Esophagus muscularis mucosa (tissue), 4 donors: Measurements from ENCODE around the gene PCF11. TPM values are rescaled to one million over a fixed set of nuclear protein-coding genes. Genes with fewer than 3 reads are reported as not detected.

Experiments used
- DNase-seq: peaks from one replicate; pipeline ENCODE4 v3.0.0-alpha.2; 2017; ENCODE audit errors: extremely low spot score
- H3K27ac ChIP-seq, 4 donors: fragments of 200-600 bp; sonication (generic); replicated peaks in 1 of 4; 1 replicate in 3 of 4; 2 replicates in 1 of 4; pipeline ENCODE4 v1.5.1; 2016 to 2019; ENCODE audit warnings: mild to moderate bottlenecking in 1 of 4
- H3K27me3 ChIP-seq, 4 donors: fragments of 200-600 bp; sonication (generic); one replicate each; pipeline versions ENCODE4 v1.5.1 to v1.6.0; 2016 to 2019
- H3K36me3 ChIP-seq, 4 donors: fragments of 200-600 bp; sonication (generic); one replicate each; pipeline ENCODE4 v1.5.1; 2016 to 2019
- H3K4me1 ChIP-seq, 4 donors: fragments of 200-600 bp; sonication (generic); one replicate each; pipeline ENCODE4 v1.5.1; 2016 to 2019
- H3K4me3 ChIP-seq, 4 donors: fragments of 200-600 bp; sonication (generic); 1 replicate in 2 of 4; 2 replicates in 2 of 4; pipeline ENCODE4 v1.5.1; 2016 to 2019; ENCODE audit warnings: mild to moderate bottlenecking in 4 of 4, moderate library complexity in 1 of 4
- H3K9me3 ChIP-seq, 4 donors: fragments of 200-600 bp; sonication (generic); 1 replicate in 3 of 4; 2 replicates in 1 of 4; pipeline ENCODE4 v1.5.1; 2016 to 2019
- CTCF ChIP-seq, 3 experiments: fragments of 200-600 bp in 2 of 3; fragments of 450-650 bp in 1 of 3; sonication (generic) in 2 of 3; IDR thresholded peaks; one replicate each; pipeline ENCODE4 v1.5.1; 2017 to 2019; ENCODE audit warnings: antibody characterized with exemption in 3 of 3, mild to moderate bottlenecking in 2 of 3, moderate library complexity in 1 of 3
- EP300 ChIP-seq: sonication (generic); formaldehyde crosslinking; IDR thresholded peaks from one replicate; pipeline ENCODE4 v1.6.1; 2017; ENCODE audit warnings: antibody characterized with exemption
- POLR2A ChIP-seq: fragments of 450-650 bp; IDR thresholded peaks from one replicate; pipeline ENCODE4 v1.6.1; 2017; ENCODE audit warnings: antibody characterized with exemption, moderate library complexity, mild to moderate bottlenecking, low read depth
- POLR2AphosphoS5 ChIP-seq, 2 donors: sonication (generic); formaldehyde crosslinking; IDR thresholded peaks; one replicate each; pipeline ENCODE4 v1.6.1; 2017; ENCODE audit warnings: antibody characterized with exemption in 2 of 2
- WGBS: methylation state at CpG from one replicate; pipeline ENCODE4 v1.1.5; 2018; 5-methylcytosine and 5-hydroxymethylcytosine counted together
- intact Hi-C: fragments of 100-400 bp; cut with DNase I; formaldehyde crosslinking; loops from one replicate; pipeline ENCODE4 v1.15.1; 2023
- total RNA-seq, 4 donors: library from RNA; depleted of rRNA; stranded (reverse); fragments of >200 nt; gene quantifications; one replicate each; pipeline versions ENCODE4 v1.1.0 to v1.2.1, GENCODE V29; 2016

Gene PCF11
- total RNA-seq, 4 donors from 2014 or later = 32.3 to 58.0 (median 41.9) TPM

GRCh38 chr11:83170865-83171264 is 13.9 kb downstream of the PCF11 start:
- Histone ChIP-seq H3K4me1 (peaks cover 47 to 69% (median 66%) of the 10 kb centered on the region in 4 donors), H3K36me3 (peaks cover 20 to 87% (median 59%) of the 10 kb centered on the region in 4 donors), H3K27ac (no peak overlapping the region), H3K9me3 (no peaks in the 10 kb centered on the region), H3K4me3 (peak overlapping the region; percentile 2 to 38 (median 18)), H3K27me3 (no peaks in the 10 kb centered on the region)
- intact Hi-C loops = no loop called here
- 74% methylated on average over 2 of the region's 2 CpGs for WGBS
- no peak for DNase-seq
- TF ChIP-seq POLR2A (no peak), POLR2AphosphoS5 (IDR thresholded peaks at IDR 0.05) (no peak), CTCF (IDR thresholded peaks at IDR 0.05) (no peak), EP300 (no peak)

GRCh38 chr11:83172551-83172950 is 15.6 kb downstream of the PCF11 start:
- no peak for DNase-seq
- no peak for TF ChIP-seq POLR2A
- TF ChIP-seq POLR2AphosphoS5 (IDR thresholded peaks at IDR 0.05) = no peak
- no peak for TF ChIP-seq CTCF (IDR thresholded peaks at IDR 0.05)
- TF ChIP-seq EP300 = no peak
- Histone ChIP-seq H3K4me1 (peaks cover 47 to 76% (median 71%) of the 10 kb centered on the region in 4 donors), H3K9me3 (no peaks in the 10 kb centered on the region), H3K27me3 (no peaks in the 10 kb centered on the region), H3K27ac (no peak overlapping the region), H3K4me3 (no peak overlapping the region), H3K36me3 (peaks cover 16 to 87% (median 58%) of the 10 kb centered on the region in 4 donors)
- intact Hi-C loops = no loop called here
- 82% methylated on average over 4 of the region's 4 CpGs for WGBS

GRCh38 chr11:83174008-83174407 is 17.1 kb downstream of the PCF11 start:
- intact Hi-C loops = no loop called here
- DNase-seq = no peak
- TF ChIP-seq CTCF (IDR thresholded peaks at IDR 0.05) (no peak), POLR2A (no peak), EP300 (no peak), POLR2AphosphoS5 (IDR thresholded peaks at IDR 0.05) (no peak)
- Histone ChIP-seq H3K27me3 (no peaks in the 10 kb centered on the region), H3K4me3 (peak overlapping the region in 1 of 4 donors; percentile 19), H3K9me3 (no peaks in the 10 kb centered on the region), H3K36me3 (peaks cover 15 to 87% (median 57%) of the 10 kb centered on the region in 4 donors), H3K4me1 (peaks cover 47 to 75% (median 71%) of the 10 kb centered on the region in 4 donors), H3K27ac (peak overlapping the region in 1 of 4 donors; percentile 27)

GRCh38 chr11:83175815-83176214 is 18.9 kb downstream of the PCF11 start:
- Histone ChIP-seq H3K4me3 (no peak overlapping the region), H3K27ac (no peak overlapping the region), H3K4me1 (peaks cover 36 to 57% (median 54%) of the 10 kb centered on the region in 4 donors), H3K36me3 (peaks cover 23 to 91% (median 64%) of the 10 kb centered on the region in 4 donors), H3K27me3 (no peaks in the 10 kb centered on the region), H3K9me3 (no peaks in the 10 kb centered on the region)
- intact Hi-C loops = no loop called here
- no peak for TF ChIP-seq POLR2AphosphoS5 (IDR thresholded peaks at IDR 0.05)
- no peak for TF ChIP-seq EP300
- no peak for TF ChIP-seq CTCF (IDR thresholded peaks at IDR 0.05)
- DNase-seq = no peak
- WGBS = 75% methylated on average over 1 of the region's 1 CpG

GRCh38 chr11:83181815-83182214 is 24.9 kb downstream of the PCF11 start:
- no peak overlapping the region for H3K27ac ChIP-seq
- peaks cover 52 to 98% (median 87%) of the 10 kb centered on the region in 4 donors for H3K36me3 ChIP-seq
- no peak for TF ChIP-seq POLR2AphosphoS5 (IDR thresholded peaks at IDR 0.05)
- no peak for TF ChIP-seq CTCF (IDR thresholded peaks at IDR 0.05)
- TF ChIP-seq POLR2A = no peak
- TF ChIP-seq EP300 = no peak
- H3K27me3 ChIP-seq = no peaks in the 10 kb centered on the region
- no peaks in the 10 kb centered on the region for H3K9me3 ChIP-seq
- H3K4me1 ChIP-seq = peaks cover 0 to 6% (median 3%) of the 10 kb centered on the region in 4 donors
- 60% methylated on average over 2 of the region's 2 CpGs for WGBS
- no peak overlapping the region for H3K4me3 ChIP-seq
- DNase-seq = no peak
- intact Hi-C loops = no loop called here
